HEK293 (cell line): ENCODE measurements around the gene PCSK9.

Experiments
- ATF2 ChIP-seq: fragments of 450-650 bp; formaldehyde crosslinking; IDR thresholded peaks from 2 replicates; pipeline ENCODE4 v1.5.1; 2016; ENCODE audit warnings: missing biosample characterization, missing genetic modification characterization, low read depth
- SETDB1 ChIP-seq: IDR thresholded peaks from one replicate; pipeline ENCODE4 v1.6.1; 2017; ENCODE audit warnings: mild to moderate bottlenecking, low read length, moderate library complexity, mixed read lengths; ENCODE audit not compliant: insufficient read length
- TCF7L2 ChIP-seq: IDR thresholded peaks from 2 replicates; pipeline ENCODE4 v1.6.1; 2011; ENCODE audit warnings: low read depth, mild to moderate bottlenecking, inconsistent platforms, low read length, moderate library complexity, borderline replicate concordance
- ZBTB17 ChIP-seq: fragments of 450-650 bp; formaldehyde crosslinking; IDR thresholded peaks from 2 replicates; pipeline ENCODE4 v1.5.1; 2016; ENCODE audit warnings: missing biosample characterization, missing genetic modification characterization
- ZFP41 ChIP-seq: fragments of 450-650 bp; formaldehyde crosslinking; IDR thresholded peaks from 2 replicates; pipeline ENCODE4 v1.5.1; 2016; ENCODE audit warnings: missing biosample characterization, missing genetic modification characterization, borderline replicate concordance
- ZNF146 ChIP-seq: fragments of 450-650 bp; formaldehyde crosslinking; IDR thresholded peaks from 2 replicates; pipeline ENCODE4 v1.5.1; 2016; ENCODE audit warnings: missing biosample characterization, missing genetic modification characterization
- ZNF157 ChIP-seq: fragments of 450-650 bp; formaldehyde crosslinking; IDR thresholded peaks from 2 replicates; pipeline ENCODE4 v1.5.1; 2016; ENCODE audit warnings: missing biosample characterization, missing genetic modification characterization
- ZNF302 ChIP-seq: fragments of 450-650 bp; formaldehyde crosslinking; IDR thresholded peaks from 2 replicates; pipeline ENCODE4 v1.5.1; 2016; ENCODE audit warnings: missing biosample characterization, missing genetic modification characterization, low read depth
- ZNF510 ChIP-seq: fragments of 450-650 bp; formaldehyde crosslinking; IDR thresholded peaks from 2 replicates; pipeline ENCODE4 v1.5.1; 2018; ENCODE audit warnings: mild to moderate bottlenecking, missing genetic modification characterization, missing biosample characterization; ENCODE audit not compliant: insufficient replicate concordance
- ZNF549 ChIP-seq: fragments of 450-650 bp; IDR thresholded peaks from 2 replicates; pipeline ENCODE4 v1.5.1; 2018; ENCODE audit warnings: missing biosample characterization, missing genetic modification characterization, mild to moderate bottlenecking, inconsistent platforms, moderate library complexity
- ZNF623 ChIP-seq: fragments of 450-650 bp; formaldehyde crosslinking; IDR thresholded peaks from 2 replicates; pipeline ENCODE4 v1.5.1; 2016; ENCODE audit warnings: missing biosample characterization, missing genetic modification characterization
- ZXDB ChIP-seq: fragments of 450-650 bp; formaldehyde crosslinking; IDR thresholded peaks from 2 replicates; pipeline ENCODE4 v1.5.1; 2016; ENCODE audit warnings: missing biosample characterization, missing genetic modification characterization
- TF ChIP-seq, protein P1 (sequence below): fragments of 450-650 bp; formaldehyde crosslinking; IDR thresholded peaks from 2 replicates; pipeline ENCODE4 v1.5.1; 2016; ENCODE audit warnings: missing biosample characterization, missing genetic modification characterization

DNA sequence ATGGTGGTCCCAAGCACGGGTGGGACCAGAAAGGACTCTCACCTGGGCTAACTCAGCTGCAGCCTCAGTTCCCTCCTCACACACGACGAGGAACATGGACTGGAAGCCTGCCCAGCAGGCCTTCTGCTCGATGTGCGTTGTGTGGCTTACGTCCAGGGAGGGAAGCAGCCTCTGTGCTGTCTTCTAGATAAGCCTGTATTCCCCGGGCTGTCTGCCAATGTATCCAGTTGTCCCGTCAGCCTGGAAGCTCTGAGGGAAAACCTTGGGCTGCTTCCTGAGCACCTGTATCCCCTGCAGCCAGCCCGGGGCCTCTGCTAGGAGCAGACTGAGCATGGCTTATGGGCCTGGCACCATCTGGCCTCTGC lies 10.5 kb downstream of the PCSK9 start:
- TF ChIP-seq ZFP41 (tag by site-specific recombination): no peak
- TF ChIP-seq, protein P1, sequence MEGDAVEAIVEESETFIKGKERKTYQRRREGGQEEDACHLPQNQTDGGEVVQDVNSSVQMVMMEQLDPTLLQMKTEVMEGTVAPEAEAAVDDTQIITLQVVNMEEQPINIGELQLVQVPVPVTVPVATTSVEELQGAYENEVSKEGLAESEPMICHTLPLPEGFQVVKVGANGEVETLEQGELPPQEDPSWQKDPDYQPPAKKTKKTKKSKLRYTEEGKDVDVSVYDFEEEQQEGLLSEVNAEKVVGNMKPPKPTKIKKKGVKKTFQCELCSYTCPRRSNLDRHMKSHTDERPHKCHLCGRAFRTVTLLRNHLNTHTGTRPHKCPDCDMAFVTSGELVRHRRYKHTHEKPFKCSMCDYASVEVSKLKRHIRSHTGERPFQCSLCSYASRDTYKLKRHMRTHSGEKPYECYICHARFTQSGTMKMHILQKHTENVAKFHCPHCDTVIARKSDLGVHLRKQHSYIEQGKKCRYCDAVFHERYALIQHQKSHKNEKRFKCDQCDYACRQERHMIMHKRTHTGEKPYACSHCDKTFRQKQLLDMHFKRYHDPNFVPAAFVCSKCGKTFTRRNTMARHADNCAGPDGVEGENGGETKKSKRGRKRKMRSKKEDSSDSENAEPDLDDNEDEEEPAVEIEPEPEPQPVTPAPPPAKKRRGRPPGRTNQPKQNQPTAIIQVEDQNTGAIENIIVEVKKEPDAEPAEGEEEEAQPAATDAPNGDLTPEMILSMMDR: no peak
- TF ChIP-seq SETDB1: no peak
- TF ChIP-seq ZNF510: no peak
- no peak for TF ChIP-seq ZNF302 (tag by site-specific recombination)
- no peak for TF ChIP-seq ATF2 (tag by site-specific recombination)
- no peak for TF ChIP-seq ZBTB17
- no peak for TF ChIP-seq ZNF146 (tag by site-specific recombination)
- TF ChIP-seq ZNF623: no peak
- no peak for TF ChIP-seq ZXDB
- TF ChIP-seq TCF7L2: no peak
- TF ChIP-seq ZNF157 (tag by site-specific recombination): no peak
- no peak for TF ChIP-seq ZNF549 (tag by site-specific recombination)
